ENCODE measurements around the gene MYNN. TPM values are rescaled to one million over a fixed set of nuclear protein-coding genes. Genes with fewer than 3 reads are reported as not detected.

MYNN gene
- total RNA-seq, 1 donor from 2014 or later, result 14.3 TPM

DNA sequence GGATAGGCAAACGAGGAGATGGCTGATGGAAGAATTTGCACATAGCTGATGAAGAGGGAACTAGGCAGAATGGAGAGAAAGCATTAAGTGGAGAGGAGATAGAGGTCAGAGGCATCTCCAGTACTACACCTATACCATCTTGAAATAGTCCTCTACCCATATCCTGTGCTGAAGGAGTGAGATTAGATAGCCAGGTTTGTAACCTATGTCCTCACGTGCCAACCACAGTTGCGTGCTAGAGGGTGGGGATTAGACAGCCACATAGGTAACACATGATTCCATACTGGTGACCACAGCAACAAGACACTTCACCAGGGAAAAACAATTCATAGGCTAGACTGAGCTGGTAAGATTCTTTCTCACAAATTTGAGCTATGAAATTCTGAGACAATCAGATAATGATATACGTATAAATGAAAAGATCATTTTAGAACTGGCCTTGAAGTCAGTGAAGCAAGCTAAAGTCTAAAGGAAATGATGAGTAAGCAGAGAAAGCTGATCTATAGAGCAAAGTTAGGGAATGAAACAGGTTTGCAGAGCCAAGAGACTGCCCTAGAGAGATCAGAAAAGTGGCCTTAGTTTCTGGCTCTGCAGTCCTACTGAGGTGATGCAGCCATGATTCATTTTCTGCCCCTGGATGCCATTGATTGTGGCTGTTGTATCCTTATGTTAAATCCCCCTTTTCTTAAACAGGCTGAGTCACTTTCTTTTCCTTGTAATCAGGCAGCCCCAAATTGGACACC, 17.7 kb downstream of the MYNN start:
- Mint-ChIP-seq H3K27me3 (ENCODE audit: low read depth) (no peaks in the 10 kb centered on the region), H3K9me3 (ENCODE audit: low read depth) (no peaks in the 10 kb centered on the region), H3K36me3 (ENCODE audit: low read depth) (peaks cover 11% of the 10 kb centered on the region), H3K27ac (ENCODE audit: unreplicated experiment) (no peak overlapping the region), H3K4me3 (ENCODE audit: unreplicated experiment) (no peak overlapping the region), H3K4me1 (ENCODE audit: low read depth) (no peaks in the 10 kb centered on the region)
- no peak for DNase-seq (ENCODE audit: low spot score)
- TF ChIP-seq, protein P1, sequence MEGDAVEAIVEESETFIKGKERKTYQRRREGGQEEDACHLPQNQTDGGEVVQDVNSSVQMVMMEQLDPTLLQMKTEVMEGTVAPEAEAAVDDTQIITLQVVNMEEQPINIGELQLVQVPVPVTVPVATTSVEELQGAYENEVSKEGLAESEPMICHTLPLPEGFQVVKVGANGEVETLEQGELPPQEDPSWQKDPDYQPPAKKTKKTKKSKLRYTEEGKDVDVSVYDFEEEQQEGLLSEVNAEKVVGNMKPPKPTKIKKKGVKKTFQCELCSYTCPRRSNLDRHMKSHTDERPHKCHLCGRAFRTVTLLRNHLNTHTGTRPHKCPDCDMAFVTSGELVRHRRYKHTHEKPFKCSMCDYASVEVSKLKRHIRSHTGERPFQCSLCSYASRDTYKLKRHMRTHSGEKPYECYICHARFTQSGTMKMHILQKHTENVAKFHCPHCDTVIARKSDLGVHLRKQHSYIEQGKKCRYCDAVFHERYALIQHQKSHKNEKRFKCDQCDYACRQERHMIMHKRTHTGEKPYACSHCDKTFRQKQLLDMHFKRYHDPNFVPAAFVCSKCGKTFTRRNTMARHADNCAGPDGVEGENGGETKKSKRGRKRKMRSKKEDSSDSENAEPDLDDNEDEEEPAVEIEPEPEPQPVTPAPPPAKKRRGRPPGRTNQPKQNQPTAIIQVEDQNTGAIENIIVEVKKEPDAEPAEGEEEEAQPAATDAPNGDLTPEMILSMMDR (IDR thresholded peaks at IDR 0.05), result no peak

DNA sequence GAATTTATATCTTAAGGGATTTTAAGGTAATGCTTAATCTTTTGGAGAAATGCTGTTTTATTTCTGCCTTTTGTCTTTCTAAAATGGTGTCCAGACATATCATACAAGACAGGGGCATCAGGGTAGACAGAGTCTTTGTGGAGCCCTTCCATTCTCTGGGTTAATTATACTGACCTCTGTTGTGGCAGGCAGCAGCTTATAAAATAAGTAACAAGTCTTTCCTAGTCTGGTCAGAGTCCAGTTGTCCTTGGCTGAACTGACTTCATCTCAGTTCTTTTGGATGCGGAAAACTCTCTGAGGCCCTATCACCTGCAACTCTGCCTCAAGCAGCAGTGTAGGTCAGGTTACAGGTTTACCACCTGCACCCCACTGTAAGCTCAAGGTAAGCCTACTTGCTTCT, 19.2 kb downstream of the MYNN start:
- Mint-ChIP-seq H3K4me3 (ENCODE audit: unreplicated experiment) (no peak overlapping the region), H3K27me3 (ENCODE audit: low read depth) (no peaks in the 10 kb centered on the region), H3K36me3 (ENCODE audit: low read depth) (peaks cover 6% of the 10 kb centered on the region), H3K9me3 (ENCODE audit: low read depth) (no peaks in the 10 kb centered on the region), H3K27ac (ENCODE audit: unreplicated experiment) (no peak overlapping the region), H3K4me1 (ENCODE audit: low read depth) (no peaks in the 10 kb centered on the region)
- DNase-seq (ENCODE audit: low spot score), result no peak
- TF ChIP-seq, protein P1 (IDR thresholded peaks at IDR 0.05), result no peak

DNA sequence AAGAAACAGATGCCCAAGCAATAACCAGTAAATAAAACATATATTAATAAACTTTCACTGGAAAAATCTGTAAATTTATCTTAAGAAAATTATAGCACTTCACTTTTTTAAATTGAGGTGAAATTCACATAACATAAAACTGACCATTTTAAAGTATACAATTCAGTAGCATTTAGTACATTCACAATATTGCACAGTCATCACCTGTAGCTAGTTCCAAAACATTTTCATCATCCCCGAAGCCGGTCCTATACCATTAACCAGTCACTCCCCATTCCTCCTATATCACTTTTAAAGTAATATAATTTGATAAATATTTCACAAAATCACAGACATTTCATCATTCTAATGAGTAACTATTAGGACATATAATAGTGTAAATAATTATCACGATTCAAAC, 31.5 kb downstream of the MYNN start:
- H3K27me3 Mint-ChIP-seq (ENCODE audit: low read depth), result no peaks in the 10 kb centered on the region
- H3K36me3 Mint-ChIP-seq (ENCODE audit: low read depth), result peaks cover 3% of the 10 kb centered on the region
- no peak overlapping the region for H3K4me3 Mint-ChIP-seq (ENCODE audit: unreplicated experiment)

DNA sequence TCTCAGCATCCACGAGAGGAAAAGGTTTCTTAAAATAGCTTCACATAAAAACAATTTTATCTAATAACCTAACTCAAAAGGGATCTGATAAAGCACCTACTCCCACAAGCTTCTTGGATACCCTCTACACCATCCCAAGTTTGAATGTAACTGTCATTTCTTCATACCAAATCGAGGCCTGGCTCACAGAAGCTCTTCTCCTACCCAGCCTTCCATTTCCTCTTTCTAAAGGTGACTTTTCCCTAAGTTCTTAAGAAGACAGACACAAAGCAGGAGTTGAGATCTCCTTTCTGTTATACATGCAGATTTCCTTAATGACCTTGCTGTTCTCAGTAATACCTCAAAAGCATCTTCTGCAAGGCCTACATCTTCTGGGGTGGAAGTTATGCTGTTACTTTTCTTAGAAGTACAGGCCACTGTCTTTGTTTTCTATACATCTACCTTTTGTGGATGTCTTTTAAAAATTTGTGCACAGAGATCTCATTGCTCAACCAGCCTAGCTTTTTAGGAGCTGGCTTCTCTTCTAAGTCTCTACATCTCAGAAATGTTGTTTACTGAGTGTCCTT, 36.1 kb downstream of the MYNN start:
- Mint-ChIP-seq H3K9me3 (ENCODE audit: low read depth) (no peaks in the 10 kb centered on the region), H3K27me3 (ENCODE audit: low read depth) (no peaks in the 10 kb centered on the region), H3K4me3 (ENCODE audit: unreplicated experiment) (no peak overlapping the region), H3K27ac (ENCODE audit: unreplicated experiment) (no peak overlapping the region), H3K36me3 (ENCODE audit: low read depth) (peaks cover 2% of the 10 kb centered on the region), H3K4me1 (ENCODE audit: low read depth) (peaks cover 22% of the 10 kb centered on the region)
- TF ChIP-seq, protein P1 (IDR thresholded peaks at IDR 0.05), result no peak
- DNase-seq (ENCODE audit: low spot score), result no peak

More for the DNA sequence above, 31.5 kb downstream of the MYNN start:
- Mint-ChIP-seq H3K27ac (ENCODE audit: unreplicated experiment) (no peak overlapping the region), H3K9me3 (ENCODE audit: low read depth) (no peaks in the 10 kb centered on the region), H3K4me1 (ENCODE audit: low read depth) (no peaks in the 10 kb centered on the region)
- DNase-seq (ENCODE audit: low spot score), result no peak
- TF ChIP-seq, protein P1 (IDR thresholded peaks at IDR 0.05), result no peak

DNA sequence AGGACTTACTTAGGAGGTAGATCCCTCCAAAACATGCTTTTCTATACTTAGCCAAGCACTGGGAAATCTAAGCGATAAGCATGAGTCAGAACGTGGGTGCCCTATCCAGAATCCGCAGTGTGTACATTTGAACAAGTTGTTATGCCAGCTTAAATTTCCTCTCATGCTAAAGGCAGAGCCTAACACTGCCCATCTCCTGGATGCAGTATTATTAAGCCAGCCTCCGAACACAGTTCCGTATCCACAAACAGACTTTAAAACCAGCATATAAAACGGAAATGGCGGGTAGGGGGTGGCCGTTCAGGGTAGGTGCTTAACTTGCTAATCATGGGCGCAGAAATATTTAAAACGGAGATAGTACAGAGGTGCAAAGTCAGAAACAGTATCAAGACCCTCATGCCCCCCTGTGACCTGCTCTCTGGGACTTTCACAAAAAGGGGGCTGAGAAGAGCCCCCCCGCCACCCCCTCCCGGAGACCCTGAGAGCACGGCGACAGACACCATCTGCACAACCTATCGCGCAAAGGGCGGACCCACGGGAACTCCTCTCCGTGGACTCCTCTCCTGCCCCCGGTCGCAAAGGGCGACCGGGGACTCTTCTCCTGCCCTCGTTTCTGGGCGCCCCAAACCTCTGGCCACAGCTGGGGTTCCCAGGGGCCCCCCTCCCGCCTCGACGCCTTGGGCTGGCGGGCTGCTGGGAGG, 38.6 kb downstream of the MYNN start:
- Mint-ChIP-seq H3K4me1 (ENCODE audit: low read depth) (peaks cover 22% of the 10 kb centered on the region), H3K27me3 (ENCODE audit: low read depth) (no peaks in the 10 kb centered on the region), H3K36me3 (ENCODE audit: low read depth) (peaks cover 4% of the 10 kb centered on the region), H3K9me3 (ENCODE audit: low read depth) (peaks cover 11% of the 10 kb centered on the region), H3K4me3 (ENCODE audit: unreplicated experiment) (peak overlapping the region; percentile 80), H3K27ac (ENCODE audit: unreplicated experiment) (peak overlapping the region; percentile 80)
- TF ChIP-seq, protein P1 (IDR thresholded peaks at IDR 0.05), result no peak
- DNase-seq (ENCODE audit: low spot score), result no peak
